ENCODE results near the gene GCKR. TPM values are rescaled to one million over a fixed set of nuclear protein-coding genes. Genes with fewer than 3 reads are reported as not detected.
"Not testable (repeated sequence)": the region's sequence is repeated elsewhere in the genome, so short reads cannot be mapped to it uniquely, and the experiment has no call there.

The GCKR gene
- total RNA-seq, 1 donor from 2014 or later, result 1.9 TPM

- DNase-seq (ENCODE audit: low spot score), result no peak
Observed at GRCh38 chr2:27507293-27507692, 10.7 kb downstream of the GCKR start.

- no peak for DNase-seq (ENCODE audit: low spot score)
Observed at GRCh38 chr2:27509326-27509725, 12.7 kb downstream of the GCKR start.

- DNase-seq (ENCODE audit: low spot score), result no peak
Observed at GRCh38 chr2:27518113-27518781, 21.6 kb downstream of the GCKR start.

- DNase-seq (ENCODE audit: low spot score), result no peak
Observed at GRCh38 chr2:27518782-27519113, 22.1 kb downstream of the GCKR start.

GRCh38 chr2:27520316-27520715 lies 23.7 kb downstream of the GCKR start:
- DNase-seq (ENCODE audit: low spot score), result no peak

GRCh38 chr2:27522400-27522945 lies 25.8 kb downstream of the GCKR start:
- DNase-seq (ENCODE audit: low spot score), result no peak

GRCh38 chr2:27527182-27527581 lies 30.5 kb downstream of the GCKR start:
- DNase-seq (ENCODE audit: low spot score), result no peak

GRCh38 chr2:27531983-27532382 lies 35.3 kb downstream of the GCKR start:
- no peak for DNase-seq (ENCODE audit: low spot score)

- DNase-seq (ENCODE audit: low spot score), result no peak
Observed at GRCh38 chr2:27537287-27537686, 40.6 kb downstream of the GCKR start.

GRCh38 chr2:27538839-27539450 lies 42.3 kb downstream of the GCKR start:
- DNase-seq (ENCODE audit: low spot score), result not testable (repeated sequence)

- not testable (repeated sequence) for DNase-seq (ENCODE audit: low spot score)
Observed at GRCh38 chr2:27539649-27540048, 43.0 kb downstream of the GCKR start.

- DNase-seq (ENCODE audit: low spot score), result no peak
Observed at GRCh38 chr2:27544143-27544821, 47.6 kb downstream of the GCKR start.

GRCh38 chr2:27545348-27546141 lies 48.9 kb downstream of the GCKR start:
- DNase-seq (ENCODE audit: low spot score), result no peak

GRCh38 chr2:27549303-27549702 lies 52.7 kb downstream of the GCKR start:
- no peak for DNase-seq (ENCODE audit: low spot score)

GRCh38 chr2:27551514-27551913 lies 54.9 kb downstream of the GCKR start:
- DNase-seq (ENCODE audit: low spot score), result no peak

- no peak for DNase-seq (ENCODE audit: low spot score)
Observed at GRCh38 chr2:27552941-27553340, 56.3 kb downstream of the GCKR start.

- not testable (repeated sequence) for DNase-seq (ENCODE audit: low spot score)
Observed at GRCh38 chr2:27554451-27554850, 57.8 kb downstream of the GCKR start.

GRCh38 chr2:27559228-27559627 lies 62.6 kb downstream of the GCKR start:
- no peak for DNase-seq (ENCODE audit: low spot score)

- DNase-seq (ENCODE audit: low spot score), result no peak
Observed at GRCh38 chr2:27561060-27561459, 64.4 kb downstream of the GCKR start.

- DNase-seq (ENCODE audit: low spot score), result no peak
Observed at GRCh38 chr2:27566628-27567027, 70.0 kb downstream of the GCKR start.

GRCh38 chr2:27569398-27569797 lies 72.8 kb downstream of the GCKR start:
- no peak for DNase-seq (ENCODE audit: low spot score)

GRCh38 chr2:27571197-27571596 lies 74.6 kb downstream of the GCKR start:
- DNase-seq (ENCODE audit: low spot score), result no peak

Data from ureter (tissue), 1 donor.